Stimulated activated CD8-positive, alpha-beta memory T cell treated with anti-CD3 and anti-CD28 coated beads, Interleukin-7, amount 100 ng/mL, for 48 hours (primary cell): ENCODE results near the gene AP3B1.
"Not testable (repeated sequence)": the region's sequence is repeated elsewhere in the genome, so short reads cannot be mapped to it uniquely, and the experiment has no call there.

ENCODE experiments used
- DNase-seq, 2 donors: peaks; one replicate each; pipeline ENCODE4 v3.0.0-alpha.2; 2020; ENCODE audit warnings: low read depth in 1 of 2; ENCODE audit errors: extremely low read depth in 1 of 2

The AP3B1 gene

DNA sequence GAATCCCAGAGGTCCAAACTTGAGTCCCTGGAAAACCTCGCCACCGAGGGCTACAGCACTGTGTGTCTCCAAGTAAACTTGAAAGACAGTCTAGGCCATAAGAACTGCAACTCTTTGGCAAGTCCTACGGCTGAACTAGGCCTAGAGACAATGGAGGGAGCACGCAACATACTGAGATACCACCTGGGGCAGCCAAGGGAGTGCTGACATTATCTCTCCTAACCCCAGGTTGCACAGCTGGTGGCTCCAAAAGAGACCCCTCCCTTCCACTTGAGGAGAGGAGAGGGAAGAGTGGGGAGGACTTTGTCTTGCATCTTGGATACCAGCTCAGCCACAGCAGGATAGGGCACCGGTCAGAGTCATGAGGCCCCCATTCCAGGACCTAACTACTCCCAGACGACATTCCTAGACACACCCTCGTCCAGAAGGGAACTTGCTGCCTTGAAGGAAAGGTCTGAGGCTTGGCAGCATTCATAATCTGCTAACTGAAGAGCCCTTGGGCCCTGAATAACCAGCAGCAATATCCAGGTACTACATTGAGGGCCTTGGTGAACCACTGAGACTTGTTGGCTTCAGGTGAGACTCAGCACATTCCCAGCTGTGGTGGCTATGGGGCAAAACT is 42.7 kb downstream of the AP3B1 start:
- no peak for DNase-seq

DNA sequence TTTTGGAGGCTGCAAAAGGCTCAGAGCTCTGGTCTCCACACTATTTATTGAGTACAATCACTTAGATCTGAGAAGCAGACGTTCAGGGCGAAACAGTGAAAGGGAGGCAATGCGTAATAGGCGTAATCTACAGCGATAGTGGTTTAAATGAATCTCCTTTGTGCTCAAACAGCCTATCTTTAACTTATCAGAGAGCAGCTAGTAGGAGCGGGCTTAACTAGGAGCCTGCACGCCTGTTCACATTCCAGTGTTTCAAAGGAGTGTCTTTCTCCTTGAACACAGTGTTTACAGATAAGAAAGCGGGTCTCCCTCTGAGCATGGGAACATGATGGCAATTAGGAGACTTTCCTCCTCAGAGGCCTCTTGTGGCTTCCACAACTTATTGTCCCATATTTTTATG is 49.4 kb downstream of the AP3B1 start:
- DNase-seq: no peak

DNA sequence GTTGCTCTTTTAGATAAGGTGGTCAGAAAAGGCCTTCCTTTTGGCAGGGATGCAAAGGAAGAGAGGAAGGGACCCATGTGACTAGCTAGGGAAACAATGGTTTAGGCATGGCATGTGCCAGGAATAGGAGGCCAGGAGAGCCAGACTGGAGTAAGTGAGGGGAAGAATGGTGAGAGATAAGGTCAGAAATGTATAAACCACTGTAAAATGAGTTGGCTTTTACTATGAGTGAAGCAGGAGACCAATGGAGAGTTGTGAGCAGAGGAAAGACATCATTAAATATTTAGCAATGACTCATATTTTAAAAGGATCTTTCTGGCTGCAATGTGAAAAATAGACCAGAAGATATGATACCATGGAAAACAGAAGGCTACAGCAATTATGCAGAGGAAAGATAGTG is 50.9 kb downstream of the AP3B1 start:
- no peak for DNase-seq

DNA sequence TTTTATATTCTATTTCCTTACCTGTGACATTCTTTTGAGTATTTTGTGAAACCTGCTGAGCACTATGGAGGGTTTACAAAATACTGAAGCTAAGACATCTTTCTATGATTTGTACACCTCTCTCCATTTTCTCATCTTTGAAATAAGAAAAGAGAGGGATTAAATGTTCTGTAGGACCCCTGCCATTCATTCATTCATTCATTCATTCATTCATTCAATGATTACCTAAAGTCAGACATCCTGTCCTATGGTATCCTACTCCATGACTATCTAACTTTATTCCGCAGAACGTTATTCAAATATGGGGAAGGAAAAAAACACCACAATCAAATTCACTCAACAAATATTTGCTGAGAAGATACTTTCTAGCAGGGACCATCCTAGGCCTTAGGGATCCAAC is 51.4 kb downstream of the AP3B1 start:
- no peak for DNase-seq

DNA sequence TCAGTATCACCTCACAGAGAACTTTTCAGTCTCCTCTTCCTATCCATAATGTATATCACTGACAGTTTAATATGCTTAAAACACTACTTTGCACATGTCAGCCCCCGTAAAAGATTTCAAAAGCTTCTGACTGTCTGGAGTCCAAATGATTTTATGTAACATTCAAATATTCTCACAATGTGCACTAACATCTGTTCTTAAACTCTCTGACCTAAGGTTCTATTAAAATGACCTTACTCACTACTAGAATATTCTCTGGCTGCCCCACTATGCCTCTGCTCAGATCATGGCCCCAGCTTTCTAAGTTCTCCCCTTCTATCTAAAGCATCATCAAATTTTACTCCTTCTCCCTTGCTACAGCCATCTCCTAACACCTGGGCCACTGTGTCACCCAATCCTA is 52.5 kb downstream of the AP3B1 start:
- DNase-seq: no peak

DNA sequence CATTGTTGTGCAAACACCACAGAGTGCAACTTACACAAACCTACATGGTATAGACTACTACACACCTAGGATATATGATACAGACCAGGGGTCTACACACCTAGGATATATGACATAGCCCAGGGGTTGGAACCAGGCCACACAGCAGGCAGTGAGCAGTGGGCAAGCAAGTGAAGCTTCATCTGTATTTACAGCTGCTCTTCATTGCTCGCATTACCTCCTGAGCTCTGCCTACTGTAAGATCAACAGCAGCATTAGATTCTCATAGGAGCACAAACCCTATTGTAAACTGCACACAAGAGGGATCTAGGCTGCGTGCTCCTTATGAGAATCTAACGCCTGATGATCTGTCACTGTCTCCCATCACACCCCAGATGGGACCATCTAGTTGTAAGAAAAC is 56.6 kb downstream of the AP3B1 start:
- DNase-seq: no peak

DNA sequence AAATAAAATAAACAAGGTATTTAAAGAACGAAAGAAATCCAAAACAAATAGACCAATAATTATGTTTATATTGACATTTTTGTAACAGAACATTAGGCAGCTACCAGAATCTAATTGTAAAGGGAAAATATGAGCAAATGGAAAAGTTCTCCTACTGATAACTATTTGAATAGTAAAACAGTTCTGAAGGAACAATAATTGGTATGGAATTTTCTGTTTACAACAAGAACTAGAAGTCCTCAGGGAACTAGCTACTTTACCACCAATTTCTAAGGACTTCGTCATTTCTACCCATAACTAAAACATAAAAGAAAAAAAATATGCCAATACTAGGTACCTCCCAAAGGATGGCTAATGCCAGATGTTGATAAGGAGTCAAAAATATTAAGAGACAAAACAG is 58.5 kb downstream of the AP3B1 start:
- no peak for DNase-seq

DNA sequence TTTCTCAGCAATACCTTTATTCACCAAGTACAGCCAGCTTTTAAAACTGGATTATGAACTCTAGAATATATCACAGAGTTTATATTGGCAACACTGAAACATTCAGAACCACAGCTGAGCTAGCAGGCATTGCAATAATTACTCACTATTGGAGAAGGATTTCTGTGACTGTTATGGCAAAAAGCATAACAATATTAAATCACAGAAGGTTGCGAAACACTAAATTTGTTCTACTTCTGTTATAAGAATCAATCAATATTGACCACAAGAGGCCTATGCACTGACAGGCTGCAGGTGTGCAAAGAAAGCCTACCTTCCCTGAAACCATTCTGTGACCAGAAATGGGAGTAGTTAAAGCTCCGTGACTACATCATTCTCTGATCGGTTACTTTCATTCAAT is 59.2 kb downstream of the AP3B1 start:
- DNase-seq: no peak

DNA sequence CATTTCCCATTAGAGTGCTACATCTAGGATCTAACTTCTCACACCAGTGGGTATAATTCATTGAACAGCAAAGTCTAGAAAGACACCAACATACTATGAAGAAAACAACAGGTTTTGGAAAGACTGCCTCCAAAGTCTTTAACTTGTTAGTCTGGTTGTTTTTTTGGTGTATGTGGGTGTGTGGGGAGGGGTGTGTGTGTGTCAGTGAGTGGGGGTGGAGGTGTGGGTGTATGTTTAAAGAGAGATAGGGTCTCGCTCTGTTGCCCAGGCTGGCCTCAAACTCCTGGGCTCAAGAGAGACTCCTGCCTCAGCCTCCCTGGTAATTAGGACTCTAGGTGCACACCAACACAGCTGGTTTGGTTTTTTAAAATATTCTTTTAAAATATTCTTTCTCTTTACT is 59.7 kb downstream of the AP3B1 start:
- DNase-seq: no peak

DNA sequence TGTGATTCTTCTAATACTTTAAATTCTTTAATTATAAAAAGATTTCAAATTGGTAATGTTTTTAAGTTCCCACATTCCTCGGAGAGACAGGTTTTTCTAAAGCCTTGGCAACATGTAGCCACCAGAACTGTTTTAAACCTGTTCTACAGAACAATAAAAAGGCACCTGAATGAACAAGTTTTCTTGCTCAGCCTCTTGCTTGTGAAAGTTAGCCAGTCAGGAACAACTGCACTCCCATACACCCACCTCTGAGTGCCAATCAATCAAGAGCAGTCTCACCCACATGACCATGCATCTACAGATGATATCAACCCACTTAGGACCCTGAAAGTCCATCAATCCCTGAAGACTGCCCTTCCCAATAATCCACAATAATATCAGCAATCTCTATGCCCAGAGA is 62.3 kb downstream of the AP3B1 start:
- no peak for DNase-seq

DNA sequence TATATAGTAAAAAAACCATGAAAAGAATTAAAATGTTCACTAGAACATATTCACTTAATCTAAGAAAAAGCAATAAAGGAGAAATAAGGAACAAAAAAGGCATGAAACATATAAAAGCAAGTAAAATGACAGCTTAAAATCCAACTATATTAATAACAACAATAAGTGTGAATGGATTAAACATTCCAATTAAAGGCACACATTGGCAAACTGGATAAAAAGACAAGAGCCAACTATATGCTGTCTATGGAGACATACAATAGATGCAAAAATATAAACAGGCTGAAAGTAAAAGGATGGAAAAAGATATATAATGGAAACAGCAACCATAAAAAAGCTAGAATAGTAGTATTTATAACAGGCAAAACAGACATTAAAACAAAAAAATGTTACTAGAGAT is 70.1 kb downstream of the AP3B1 start:
- no peak for DNase-seq

DNA sequence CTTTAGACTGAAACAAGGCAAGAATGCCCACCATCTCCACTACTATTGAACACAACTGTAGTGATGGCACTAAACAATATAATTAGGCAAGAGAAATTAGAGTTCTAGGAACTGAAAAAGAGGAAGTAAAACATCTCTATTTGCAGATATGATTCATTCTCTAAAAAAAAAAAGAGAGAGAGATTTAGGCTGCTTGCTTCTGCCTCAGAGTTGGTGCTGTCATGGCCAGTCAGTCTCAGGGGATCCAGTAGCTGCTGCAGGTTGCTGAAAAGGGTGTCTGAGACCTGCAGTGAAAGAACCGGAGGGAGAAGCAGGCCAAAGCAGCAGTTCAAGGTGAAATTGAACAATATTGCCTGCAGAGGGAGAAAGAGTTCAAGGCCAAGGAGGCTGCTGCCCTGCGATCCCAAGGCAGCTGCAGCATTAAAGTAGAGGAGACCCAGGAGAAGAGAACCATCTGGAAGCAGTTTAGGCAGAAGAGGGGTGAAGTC is 72.5 kb downstream of the AP3B1 start:
- DNase-seq: no peak

DNA sequence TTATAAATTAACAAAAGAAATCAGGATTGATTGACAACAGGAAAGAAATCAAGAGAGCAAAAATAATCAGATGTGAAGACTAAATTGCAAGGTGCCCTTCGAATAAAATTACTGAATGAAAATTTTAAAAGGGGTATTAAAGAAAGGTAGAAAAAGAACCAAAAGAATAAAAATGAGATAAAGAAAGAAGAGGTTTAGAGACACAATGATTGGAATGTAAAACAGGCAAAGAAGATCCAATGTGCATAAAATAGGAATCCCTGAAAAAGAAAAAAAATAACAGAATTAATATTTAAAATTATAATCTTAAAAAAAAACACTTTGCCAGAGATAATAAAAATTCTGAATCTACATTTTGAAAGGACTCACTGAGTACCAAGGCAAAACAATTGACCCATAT is 73.0 kb downstream of the AP3B1 start:
- DNase-seq: no peak

DNA sequence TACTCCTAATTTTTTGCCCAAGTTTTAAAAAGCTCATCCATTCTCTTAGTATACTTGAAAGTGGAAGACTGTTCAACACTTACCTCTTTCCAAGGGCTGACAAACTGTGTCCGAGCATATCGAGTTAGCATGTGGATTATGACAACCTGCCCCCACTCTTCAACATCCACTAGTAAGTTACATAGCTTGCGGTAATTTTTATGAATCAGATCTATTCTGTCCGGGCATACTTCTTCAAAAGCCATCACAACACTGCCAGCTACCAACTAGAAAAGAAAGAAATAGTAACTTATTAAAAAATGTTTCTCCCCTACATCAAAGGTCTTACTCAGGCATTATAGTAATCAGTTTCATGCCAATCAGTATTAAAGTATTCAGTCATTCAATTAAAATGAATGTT is 78.5 kb downstream of the AP3B1 start:
- no peak for DNase-seq

DNA sequence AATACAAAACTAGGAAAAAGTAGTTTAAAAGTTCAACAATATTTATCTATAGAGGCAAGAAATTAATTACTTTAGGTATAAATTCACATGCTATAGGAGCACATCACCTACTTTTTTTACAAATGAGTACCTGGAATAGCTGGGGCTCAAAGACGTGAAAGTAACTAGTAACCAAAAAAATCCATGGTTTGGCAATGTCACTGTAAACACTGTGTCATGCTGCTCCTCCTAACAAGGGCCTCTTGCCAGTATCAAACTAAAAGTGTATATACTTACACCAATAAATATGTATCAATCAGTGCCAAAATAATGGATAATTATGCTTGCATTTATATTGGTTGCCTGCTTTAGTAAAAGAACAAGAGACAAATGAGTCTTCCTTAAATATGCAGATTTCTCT is 78.9 kb downstream of the AP3B1 start:
- DNase-seq: no peak

DNA sequence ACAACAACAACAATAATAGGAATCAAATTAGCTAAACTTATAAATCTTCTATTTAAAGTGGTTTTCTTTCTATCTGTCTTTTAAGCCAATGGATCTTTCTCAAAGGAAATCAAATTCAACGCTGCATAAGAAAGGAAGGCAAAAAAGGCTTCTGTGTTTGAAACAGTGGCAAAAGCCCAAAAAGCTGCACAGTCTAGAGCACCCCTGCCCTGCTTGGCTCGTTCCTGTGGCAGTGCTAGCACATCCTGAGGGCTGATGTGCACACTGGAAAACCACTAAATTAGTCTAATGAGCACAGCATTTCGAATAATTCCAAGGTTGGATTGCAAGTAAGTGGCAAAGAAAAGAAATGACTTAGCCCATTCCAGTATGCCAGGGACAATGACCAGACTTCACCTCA is 80.7 kb downstream of the AP3B1 start:
- no peak for DNase-seq

DNA sequence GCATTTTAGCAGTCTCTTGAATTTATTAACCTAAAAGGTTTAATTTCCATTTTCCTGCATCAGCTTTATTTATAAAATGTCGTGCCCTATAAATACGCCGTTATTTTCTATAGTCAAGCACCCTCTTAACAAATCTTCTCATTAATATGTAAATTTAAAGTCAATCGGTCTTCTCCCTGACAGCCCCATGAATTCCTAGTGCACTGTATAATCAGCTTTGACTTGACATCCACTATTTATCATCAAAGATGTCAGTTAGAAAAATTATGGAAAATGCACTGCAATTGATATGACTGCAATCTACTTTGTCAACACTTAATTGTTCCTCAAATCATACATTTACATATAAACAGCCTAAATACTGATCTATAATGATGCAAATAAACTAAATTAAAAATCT is 83.4 kb downstream of the AP3B1 start:
- DNase-seq: no peak

DNA sequence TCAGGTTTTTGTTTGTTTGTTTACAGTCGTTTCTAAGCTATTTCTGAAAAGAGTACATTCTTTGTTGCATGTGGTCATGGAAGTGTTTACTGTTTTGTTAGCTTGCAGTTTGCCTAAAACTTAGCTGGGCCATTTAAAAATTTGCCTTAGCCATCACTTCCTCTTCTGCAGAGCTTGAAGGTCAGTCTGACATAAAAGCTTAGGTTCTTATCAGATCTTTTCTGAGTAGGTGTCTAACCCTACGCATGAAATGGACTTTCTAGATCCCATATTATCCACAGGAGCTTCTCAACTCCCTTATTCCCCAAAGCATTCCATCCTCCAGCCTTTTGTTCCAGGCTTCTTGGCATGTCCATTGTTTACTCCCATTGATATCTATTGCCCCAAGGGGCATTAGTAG is 90.3 kb downstream of the AP3B1 start:
- DNase-seq: no peak

DNA sequence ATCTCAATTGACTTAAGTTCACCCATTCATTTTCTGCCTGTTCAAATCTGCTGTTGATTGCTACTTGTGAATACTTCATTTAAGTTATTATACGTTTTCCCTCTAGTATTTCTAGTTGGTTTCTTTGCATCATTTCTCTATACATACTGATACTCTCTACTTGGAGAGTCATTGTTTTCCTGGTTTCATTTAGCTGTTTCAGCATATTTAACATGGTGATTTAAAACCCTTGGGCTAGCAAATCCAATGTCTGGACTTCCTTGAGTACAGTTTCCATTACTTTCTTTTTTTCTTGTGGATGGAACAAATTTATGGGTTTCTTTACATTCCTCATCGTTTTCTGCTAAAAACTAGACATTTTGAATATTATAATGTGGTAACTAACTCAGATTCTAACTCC is 90.7 kb downstream of the AP3B1 start:
- no peak for DNase-seq

DNA sequence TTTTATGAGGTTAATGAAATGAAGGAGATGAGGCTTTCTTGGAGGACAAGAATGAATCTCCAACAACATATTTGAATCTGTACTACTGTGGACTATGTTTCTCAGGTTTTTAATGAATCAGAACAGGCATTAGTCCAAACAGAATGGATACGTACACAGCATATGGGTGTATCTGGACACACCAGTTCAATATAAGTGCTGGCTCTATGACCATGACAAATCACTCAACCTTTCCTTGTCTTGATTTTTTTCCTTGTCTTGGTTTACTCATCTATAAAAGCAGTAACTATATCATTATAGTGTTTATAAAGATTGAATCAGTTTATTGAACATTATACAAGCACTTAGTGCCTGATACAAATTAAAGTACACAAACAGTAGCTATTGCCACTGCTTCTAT is 104.1 kb downstream of the AP3B1 start:
- no peak for DNase-seq

DNA sequence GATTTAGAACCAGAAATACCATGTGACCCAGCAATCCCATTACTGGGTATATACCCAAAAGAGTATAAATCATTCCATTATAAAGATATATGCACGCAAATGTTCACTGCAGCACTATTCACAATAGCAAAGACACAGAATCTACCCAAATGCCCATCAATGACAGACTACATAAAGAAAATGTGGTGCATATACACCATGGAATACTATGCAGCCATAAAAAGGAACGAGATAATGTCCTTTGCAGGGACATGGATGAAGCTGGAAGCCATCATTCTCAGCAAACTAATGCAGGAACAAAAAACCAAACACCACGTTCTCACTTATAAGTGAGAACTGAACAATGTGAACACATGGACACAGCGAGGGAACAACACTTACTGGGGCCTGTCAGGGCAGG is 105.8 kb downstream of the AP3B1 start:
- not testable (repeated sequence) for DNase-seq

DNA sequence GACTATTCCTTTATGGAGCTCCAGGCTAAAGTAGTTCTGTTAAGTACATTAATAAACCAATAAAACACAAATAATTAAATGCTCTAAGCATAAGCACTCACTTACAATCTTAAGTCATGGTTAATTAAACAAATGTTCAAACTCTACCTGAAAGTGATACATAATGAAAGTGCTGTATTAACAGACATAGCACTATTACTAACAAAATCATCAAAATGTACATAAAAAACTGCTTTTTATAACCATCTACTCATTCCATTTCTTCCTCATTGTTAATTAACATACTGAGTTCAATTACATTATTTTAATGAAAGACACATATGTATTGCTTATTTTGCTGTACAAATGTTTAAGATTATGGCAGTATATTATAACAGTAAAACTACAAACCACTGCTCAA is 107.3 kb downstream of the AP3B1 start:
- DNase-seq: no peak

DNA sequence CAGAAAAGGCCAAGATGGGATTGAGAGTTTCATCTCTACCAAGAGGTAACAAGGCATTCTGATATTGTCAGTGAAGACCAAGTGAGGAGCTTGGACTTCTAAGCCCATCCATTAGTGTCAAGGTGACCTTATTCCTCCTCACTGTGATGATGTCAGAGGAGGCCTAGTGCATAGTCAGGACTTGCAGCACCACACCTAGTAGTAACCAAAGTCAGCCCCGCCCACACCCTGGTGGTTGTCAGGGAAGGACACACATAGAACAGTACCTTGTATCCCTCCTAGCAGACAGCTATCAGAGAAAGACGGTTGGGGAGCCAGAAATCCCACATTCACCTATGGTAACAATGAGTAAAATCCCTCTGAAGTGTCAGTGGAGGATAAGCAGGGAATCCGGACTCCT is 111.7 kb downstream of the AP3B1 start:
- peak in 1 of 2 donors; percentile 12 for DNase-seq

DNA sequence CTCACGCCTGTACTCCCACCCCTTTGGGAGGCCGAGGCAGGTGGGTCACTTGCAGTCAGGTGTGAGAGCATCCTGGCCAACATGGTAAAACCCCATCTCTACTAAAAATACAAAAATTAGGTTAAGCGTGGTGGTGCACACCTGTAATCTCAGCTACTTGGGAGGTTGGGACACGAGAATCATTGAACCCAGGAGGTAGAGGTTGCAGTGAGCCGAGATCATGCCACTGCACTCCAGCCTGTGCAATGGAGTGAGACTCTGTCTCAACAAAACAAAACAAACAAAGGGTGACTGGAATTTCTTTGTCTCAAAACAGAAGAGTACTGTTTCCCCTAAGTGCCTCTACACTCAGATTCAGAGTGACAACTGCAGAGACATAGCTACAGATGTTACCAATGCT is 116.1 kb downstream of the AP3B1 start:
- no peak for DNase-seq
